ENCODE measurements around the gene CEACAM21.

CEACAM21 gene

DNA sequence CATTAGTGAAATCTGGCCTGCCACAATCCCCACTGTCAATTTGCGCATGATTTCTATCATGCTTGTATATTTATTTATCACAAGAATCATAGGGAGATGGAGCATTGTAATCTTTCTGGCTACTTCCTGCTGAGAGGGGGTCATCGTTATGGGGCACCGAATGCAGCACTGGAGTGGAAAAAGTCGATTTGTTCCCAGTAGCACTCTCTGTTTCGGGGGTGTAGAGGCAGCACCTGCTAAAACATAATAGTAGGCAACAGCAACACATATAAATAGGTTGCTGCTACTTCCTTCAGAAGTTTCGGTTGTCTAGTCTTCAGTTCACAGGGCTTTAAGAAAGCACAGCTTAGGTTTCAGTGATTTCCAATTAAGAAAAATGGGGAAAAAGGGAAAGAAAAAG is 23.4 kb upstream of the CEACAM21 start:
- ChIA-PET CTCF (no interaction called here), POLR2A (ENCODE audit: low non-redundant PET) (no interaction called here)
- TF ChIP-seq, protein P1, sequence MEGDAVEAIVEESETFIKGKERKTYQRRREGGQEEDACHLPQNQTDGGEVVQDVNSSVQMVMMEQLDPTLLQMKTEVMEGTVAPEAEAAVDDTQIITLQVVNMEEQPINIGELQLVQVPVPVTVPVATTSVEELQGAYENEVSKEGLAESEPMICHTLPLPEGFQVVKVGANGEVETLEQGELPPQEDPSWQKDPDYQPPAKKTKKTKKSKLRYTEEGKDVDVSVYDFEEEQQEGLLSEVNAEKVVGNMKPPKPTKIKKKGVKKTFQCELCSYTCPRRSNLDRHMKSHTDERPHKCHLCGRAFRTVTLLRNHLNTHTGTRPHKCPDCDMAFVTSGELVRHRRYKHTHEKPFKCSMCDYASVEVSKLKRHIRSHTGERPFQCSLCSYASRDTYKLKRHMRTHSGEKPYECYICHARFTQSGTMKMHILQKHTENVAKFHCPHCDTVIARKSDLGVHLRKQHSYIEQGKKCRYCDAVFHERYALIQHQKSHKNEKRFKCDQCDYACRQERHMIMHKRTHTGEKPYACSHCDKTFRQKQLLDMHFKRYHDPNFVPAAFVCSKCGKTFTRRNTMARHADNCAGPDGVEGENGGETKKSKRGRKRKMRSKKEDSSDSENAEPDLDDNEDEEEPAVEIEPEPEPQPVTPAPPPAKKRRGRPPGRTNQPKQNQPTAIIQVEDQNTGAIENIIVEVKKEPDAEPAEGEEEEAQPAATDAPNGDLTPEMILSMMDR (conservative IDR thresholded peaks at IDR 0.05; ENCODE audit: low read depth): no peak
- no peak overlapping the region for H3K27ac ChIP-seq
- no peak for DNase-seq (ENCODE audit: low spot score)

DNA sequence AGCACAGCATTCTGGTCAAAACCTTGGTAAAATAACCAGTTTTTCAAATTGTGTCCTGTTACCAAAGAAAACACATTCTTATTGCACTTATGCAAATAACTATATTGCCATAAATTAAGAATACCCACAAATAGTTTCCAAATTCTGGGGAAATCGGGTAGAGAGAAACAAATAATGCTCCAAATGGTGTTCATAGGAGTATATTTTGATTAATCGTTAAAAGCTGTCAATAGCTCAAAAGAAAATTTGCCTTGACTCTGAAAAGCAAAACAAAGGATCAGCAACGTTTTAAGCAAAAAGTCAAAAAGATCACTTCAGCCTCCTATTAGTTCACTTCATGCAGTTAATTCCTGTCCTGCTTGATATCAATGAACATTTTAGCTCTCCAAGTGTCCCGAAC is 22.2 kb upstream of the CEACAM21 start:
- TF ChIP-seq, protein P1 (conservative IDR thresholded peaks at IDR 0.05; ENCODE audit: low read depth): no peak
- H3K27ac ChIP-seq: no peak overlapping the region
- POLR2A ChIA-PET (ENCODE audit: low non-redundant PET): no interaction called here
- CTCF ChIA-PET: interaction anchor here (0.5 to 2.0 kb wide), 5 partner anchors 10 to 283 kb away, joined by 3 to 11 read pairs (median 3); no protein-coding TSS in a partner anchor
- DNase-seq (ENCODE audit: low spot score): no peak

DNA sequence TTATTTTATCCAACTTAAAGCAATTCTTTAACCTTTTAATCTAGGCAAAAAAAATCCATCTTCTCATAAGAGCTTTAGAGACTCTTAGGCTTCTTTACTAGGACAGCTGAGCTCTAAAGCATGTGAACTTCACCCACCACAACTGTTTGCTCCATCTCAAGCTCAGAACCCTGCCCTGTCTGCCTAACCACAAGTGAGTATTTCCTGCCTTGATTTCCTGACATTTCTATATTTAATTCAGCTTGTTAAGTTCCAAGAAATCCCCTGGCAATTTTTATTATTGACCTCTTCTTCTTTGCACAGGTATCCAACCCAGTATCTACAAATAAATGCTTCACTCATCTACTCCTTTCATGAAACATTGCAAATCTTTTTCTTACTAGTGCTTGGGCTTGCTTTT is 21.1 kb upstream of the CEACAM21 start:
- no peak for DNase-seq (ENCODE audit: low spot score)
- CTCF ChIA-PET: interaction anchor here (2.0 kb wide), 1 partner anchor 9 kb away, joined by 11 read pairs; no protein-coding TSS in a partner anchor
- POLR2A ChIA-PET (ENCODE audit: low non-redundant PET): no interaction called here
- TF ChIP-seq, protein P1 (conservative IDR thresholded peaks at IDR 0.05; ENCODE audit: low read depth): no peak
- H3K27ac ChIP-seq: no peak overlapping the region

DNA sequence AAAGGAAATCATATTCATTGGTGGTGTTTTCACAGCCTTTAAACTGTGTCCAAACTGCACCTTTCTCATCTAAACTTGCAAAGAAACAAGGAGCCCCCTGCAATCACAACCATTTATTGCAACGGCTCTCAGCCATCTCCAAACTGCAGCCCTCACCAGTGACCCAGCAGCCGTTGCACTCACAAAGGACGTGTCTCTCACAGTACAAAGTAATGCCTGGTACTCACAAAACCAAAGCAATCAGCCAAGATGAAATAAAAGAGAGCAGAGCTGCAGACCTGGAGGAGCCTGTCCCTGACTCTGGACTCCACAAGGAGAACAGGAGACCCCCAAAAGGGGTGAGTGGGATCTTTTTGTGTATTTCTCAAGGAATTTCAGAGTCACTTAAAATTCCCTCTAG is 20.2 kb upstream of the CEACAM21 start:
- CTCF ChIA-PET: no interaction called here
- TF ChIP-seq, protein P1 (conservative IDR thresholded peaks at IDR 0.05; ENCODE audit: low read depth): no peak
- no peak overlapping the region for H3K27ac ChIP-seq
- DNase-seq (ENCODE audit: low spot score): no peak
- POLR2A ChIA-PET (ENCODE audit: low non-redundant PET): no interaction called here

DNA sequence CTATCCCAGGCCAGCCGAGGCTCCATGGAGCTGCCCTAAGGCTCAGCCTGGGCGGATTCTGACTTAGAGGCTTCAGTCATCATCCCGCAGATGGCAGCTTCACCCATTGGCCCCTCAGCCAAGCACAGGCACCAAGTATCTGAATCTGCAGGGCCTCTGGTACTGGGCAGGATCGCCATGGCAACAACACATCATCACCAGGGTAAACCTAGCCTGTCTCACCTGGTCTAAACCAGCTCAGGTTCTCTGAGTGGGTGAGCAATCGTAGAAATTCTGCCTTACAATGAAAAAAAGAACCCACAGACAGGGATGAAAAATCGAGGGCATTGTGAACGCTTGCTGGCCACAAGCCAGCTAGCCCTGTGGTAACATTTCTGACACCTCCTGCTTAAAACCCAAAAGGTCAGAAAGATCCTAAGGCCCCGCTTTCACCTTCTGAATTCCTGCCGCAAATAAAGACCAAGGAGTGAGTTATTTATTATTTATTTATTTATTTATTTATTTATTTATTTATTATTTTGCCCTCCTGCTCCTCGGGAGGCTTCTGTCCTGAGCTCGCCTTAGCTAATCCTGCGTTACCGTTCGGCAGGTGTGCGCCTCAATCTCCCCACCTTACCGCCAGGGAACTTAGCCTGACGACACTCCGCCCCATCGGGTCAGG is 12.0 kb upstream of the CEACAM21 start:
- ChIA-PET CTCF (interaction anchor here (0.6 to 2.0 kb wide), 16 partner anchors 9 to 807 kb away, joined by 3 to 39 read pairs (median 4); partner anchors contain the start of genes CEACAM21 and ERICH4), POLR2A (ENCODE audit: low non-redundant PET) (no interaction called here)
- H3K27ac ChIP-seq: no peak overlapping the region
- peak; percentile 10 for DNase-seq (ENCODE audit: low spot score)
- TF ChIP-seq, protein P1 (conservative IDR thresholded peaks at IDR 0.05; ENCODE audit: low read depth): no peak

DNA sequence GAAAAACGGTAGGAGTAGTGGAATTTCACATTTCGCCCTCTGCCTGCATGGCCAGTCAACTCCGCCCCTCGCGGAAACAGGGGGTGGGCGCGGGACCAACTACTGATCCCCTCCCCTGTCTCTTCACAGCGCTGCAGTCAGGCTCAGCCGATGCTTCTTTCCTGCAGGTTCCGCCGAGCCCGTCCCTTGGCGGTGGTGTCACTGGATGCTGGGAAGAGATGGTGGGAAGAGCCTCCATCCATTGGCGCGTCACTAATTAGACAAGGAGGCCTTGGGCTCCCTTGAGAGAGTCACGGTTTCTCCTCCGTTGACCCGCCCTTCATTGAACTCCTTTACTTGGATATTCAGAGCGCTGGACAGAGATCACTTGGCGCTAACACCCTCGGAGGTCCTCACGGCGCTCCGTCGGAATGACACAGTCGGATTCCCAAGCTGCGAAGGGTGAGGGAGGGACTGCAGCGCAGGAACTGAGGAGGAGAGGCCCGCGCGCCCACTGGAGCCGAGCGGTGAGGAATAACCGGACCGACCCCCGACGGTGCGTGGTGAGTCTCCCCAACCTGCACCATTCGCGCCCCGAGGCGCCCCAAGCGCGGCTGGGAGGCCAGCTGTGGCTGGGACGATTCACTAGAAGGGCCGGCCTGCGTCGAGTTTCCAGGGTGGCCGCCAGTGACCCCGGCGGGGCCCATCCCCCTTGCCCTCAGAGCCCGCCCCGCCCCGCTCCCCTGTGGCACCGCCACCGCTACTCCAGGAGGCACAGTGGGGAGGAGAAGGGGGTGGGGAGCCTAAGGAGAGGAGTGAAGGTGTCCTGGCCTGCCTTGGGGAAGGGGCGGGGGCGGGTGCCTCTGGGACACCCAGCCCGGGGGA is 11.2 kb upstream of the CEACAM21 start:
- CTCF ChIA-PET: interaction anchor here (0.6 to 2.0 kb wide), 5 partner anchors 115 to 807 kb away, joined by 3 to 39 read pairs (median 5); partner anchors contain the start of gene ERICH4
- POLR2A ChIA-PET (ENCODE audit: low non-redundant PET): no interaction called here
- no peak overlapping the region for H3K27ac ChIP-seq
- no peak for DNase-seq (ENCODE audit: low spot score)
- TF ChIP-seq, protein P1 (conservative IDR thresholded peaks at IDR 0.05; ENCODE audit: low read depth): no peak

Data from RWPE1 (cell line).